ENCODE data around the gene LRRC34. TPM values are rescaled to one million over a fixed set of nuclear protein-coding genes. Genes with fewer than 3 reads are reported as not detected.
A peak's percentile ranks its signal among the peaks of the same experiment; 100 is the strongest.

LRRC34 gene
- total and polyA plus RNA-seq, 9 of the 15 experiments (the other 6 are each of a cell fraction or from before 2014, with no cell fraction given), result 0.17 to 0.30 TPM; not detected in 7

DNA sequence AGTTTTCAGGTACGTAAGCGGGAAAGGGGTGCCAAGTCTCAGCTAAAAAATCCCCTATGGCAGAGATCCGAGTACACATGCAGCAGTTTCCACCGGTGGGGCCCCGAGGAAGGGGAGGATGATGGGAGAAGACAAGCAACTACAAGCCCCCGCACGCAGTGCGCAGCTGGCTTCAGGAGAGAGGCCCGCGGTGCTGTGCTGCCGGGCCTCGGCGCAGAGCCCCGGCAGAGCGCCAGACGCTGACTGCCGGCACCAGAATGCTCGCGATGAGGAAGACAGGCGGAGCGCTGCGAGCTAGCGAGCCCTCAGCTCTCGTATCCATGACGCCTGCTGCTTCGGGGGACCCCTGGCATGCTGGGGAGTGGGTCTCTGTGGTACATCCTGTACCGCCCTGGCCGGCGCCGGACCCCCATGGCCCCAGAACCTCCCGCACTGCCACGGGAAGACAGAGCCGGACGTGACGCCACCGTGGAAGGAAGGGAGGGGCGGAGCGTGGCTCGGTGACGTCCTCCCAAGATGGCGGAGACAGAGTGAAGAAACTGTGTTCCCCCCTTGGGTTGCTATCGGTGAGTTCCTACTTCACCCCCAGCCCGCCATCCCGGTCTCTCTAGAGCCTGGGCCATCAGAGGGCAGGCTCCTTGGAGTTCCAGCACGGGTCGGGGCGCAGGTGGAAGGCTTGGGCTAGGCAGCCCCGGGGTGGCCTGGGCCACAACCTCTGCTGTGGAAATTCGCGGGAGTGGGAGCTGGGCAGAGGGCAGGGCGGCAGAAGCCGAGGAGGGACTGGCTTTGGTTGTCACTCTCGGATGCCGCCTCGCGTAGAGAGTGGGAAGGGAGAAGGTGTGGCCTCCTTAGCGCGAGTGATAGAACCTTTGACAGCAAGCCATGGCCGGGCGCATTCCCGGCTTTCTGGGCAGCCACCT lies 39.5 kb downstream of the LRRC34 start, which contains the start of gene MYNN (continued):
- TF ChIP-seq, protein P1, sequence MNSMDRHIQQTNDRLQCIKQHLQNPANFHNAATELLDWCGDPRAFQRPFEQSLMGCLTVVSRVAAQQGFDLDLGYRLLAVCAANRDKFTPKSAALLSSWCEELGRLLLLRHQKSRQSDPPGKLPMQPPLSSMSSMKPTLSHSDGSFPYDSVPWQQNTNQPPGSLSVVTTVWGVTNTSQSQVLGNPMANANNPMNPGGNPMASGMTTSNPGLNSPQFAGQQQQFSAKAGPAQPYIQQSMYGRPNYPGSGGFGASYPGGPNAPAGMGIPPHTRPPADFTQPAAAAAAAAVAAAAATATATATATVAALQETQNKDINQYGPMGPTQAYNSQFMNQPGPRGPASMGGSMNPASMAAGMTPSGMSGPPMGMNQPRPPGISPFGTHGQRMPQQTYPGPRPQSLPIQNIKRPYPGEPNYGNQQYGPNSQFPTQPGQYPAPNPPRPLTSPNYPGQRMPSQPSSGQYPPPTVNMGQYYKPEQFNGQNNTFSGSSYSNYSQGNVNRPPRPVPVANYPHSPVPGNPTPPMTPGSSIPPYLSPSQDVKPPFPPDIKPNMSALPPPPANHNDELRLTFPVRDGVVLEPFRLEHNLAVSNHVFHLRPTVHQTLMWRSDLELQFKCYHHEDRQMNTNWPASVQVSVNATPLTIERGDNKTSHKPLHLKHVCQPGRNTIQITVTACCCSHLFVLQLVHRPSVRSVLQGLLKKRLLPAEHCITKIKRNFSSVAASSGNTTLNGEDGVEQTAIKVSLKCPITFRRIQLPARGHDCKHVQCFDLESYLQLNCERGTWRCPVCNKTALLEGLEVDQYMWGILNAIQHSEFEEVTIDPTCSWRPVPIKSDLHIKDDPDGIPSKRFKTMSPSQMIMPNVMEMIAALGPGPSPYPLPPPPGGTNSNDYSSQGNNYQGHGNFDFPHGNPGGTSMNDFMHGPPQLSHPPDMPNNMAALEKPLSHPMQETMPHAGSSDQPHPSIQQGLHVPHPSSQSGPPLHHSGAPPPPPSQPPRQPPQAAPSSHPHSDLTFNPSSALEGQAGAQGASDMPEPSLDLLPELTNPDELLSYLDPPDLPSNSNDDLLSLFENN (IDR thresholded peaks at IDR 0.05; ENCODE audit: low read depth in 2 of 2, low read length in 2 of 2), result no peak; a peak in 1 of 4 replicates
- no peak for TF ChIP-seq ZNF12 (CRISPR knock-in tag; IDR thresholded peaks at IDR 0.05)
- TF ChIP-seq TEAD1 (CRISPR knock-in tag; IDR thresholded peaks at IDR 0.05), result peak in 1 of 2 experiments; percentile 72; a peak in 2 of 4 replicates
- no peak for TF ChIP-seq ZFP36 (IDR thresholded peaks at IDR 0.05; ENCODE audit: low read depth, low read length, partially characterized antibody)
- TF ChIP-seq NCOR1 (IDR thresholded peaks at IDR 0.05), result peak; percentile 43
- TF ChIP-seq COPS2 (conservative IDR thresholded peaks at IDR 0.05), result no peak
- peak; percentile 93 for TF ChIP-seq GABPA (tag; conservative IDR thresholded peaks at IDR 0.05; ENCODE audit: low read depth)
- TF ChIP-seq CREBBP (IDR thresholded peaks at IDR 0.05; ENCODE audit: low read depth, low read length), result no peak
- TF ChIP-seq ZNF584 (CRISPR knock-in tag; IDR thresholded peaks at IDR 0.05; ENCODE audit: low read depth), result no peak; the same call in 1 of the 2 replicates
- TF ChIP-seq E2F3 (CRISPR knock-in tag; IDR thresholded peaks at IDR 0.05), result peak; percentile 63; the same call in 1 of the 2 replicates
- TF ChIP-seq, protein P2, sequence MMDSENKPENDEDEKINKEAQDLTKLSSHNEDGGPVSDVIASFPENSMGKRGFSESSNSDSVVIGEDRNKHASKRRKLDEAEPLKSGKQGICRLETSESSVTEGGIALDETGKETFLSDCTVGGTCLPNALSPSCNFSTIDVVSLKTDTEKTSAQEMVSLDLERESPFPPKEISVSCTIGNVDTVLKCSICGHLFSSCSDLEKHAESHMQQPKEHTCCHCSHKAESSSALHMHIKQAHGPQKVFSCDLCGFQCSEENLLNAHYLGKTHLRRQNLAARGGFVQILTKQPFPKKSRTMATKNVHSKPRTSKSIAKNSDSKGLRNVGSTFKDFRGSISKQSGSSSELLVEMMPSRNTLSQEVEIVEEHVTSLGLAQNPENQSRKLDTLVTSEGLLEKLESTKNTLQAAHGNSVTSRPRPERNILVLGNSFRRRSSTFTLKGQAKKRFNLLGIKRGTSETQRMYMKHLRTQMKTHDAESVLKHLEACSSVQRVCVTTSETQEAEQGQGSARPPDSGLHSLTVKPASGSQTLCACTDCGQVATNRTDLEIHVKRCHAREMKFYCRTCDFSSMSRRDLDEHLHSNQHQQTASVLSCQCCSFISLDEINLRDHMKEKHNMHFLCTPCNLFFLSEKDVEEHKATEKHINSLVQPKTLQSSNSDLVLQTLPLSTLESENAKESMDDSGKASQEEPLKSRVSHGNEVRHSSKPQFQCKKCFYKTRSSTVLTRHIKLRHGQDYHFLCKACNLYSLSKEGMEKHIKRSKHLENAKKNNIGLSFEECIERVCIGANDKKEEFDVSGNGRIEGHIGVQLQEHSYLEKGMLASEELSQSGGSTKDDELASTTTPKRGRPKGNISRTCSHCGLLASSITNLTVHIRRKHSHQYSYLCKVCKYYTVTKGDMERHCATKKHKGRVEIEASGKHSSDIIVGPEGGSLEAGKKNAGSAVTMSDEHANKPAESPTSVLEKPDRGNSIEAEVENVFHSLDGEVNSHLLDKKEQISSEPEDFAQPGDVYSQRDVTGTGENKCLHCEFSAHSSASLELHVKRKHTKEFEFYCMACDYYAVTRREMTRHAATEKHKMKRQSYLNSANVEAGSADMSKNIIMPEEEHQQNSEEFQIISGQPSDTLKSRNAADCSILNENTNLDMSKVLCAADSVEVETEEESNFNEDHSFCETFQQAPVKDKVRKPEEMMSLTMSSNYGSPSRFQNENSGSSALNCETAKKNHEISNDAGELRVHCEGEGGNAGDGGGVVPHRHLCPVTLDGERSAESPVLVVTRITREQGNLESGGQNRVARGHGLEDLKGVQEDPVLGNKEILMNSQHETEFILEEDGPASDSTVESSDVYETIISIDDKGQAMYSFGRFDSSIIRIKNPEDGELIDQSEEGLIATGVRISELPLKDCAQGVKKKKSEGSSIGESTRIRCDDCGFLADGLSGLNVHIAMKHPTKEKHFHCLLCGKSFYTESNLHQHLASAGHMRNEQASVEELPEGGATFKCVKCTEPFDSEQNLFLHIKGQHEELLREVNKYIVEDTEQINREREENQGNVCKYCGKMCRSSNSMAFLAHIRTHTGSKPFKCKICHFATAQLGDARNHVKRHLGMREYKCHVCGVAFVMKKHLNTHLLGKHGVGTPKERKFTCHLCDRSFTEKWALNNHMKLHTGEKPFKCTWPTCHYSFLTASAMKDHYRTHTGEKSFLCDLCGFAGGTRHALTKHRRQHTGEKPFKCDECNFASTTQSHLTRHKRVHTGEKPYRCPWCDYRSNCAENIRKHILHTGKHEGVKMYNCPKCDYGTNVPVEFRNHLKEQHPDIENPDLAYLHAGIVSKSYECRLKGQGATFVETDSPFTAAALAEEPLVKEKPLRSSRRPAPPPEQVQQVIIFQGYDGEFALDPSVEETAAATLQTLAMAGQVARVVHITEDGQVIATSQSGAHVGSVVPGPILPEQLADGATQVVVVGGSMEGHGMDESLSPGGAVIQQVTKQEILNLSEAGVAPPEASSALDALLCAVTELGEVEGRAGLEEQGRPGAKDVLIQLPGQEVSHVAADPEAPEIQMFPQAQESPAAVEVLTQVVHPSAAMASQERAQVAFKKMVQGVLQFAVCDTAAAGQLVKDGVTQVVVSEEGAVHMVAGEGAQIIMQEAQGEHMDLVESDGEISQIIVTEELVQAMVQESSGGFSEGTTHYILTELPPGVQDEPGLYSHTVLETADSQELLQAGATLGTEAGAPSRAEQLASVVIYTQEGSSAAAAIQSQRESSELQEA (IDR thresholded peaks at IDR 0.05; ENCODE audit: low read depth), result no peak
- TF ChIP-seq RCOR1 (IDR thresholded peaks at IDR 0.05; ENCODE audit: borderline replicate concordance in 1 of 2, low read depth in 2 of 2, low read length in 2 of 2), result no peak
- no peak for TF ChIP-seq GATAD2B (IDR thresholded peaks at IDR 0.05; ENCODE audit: borderline replicate concordance)
- TF ChIP-seq ZNF274 (IDR thresholded peaks at IDR 0.05; ENCODE audit: borderline replicate concordance, low read depth, low read length), result no peak
- no peak for TF ChIP-seq ZSCAN29 (IDR thresholded peaks at IDR 0.05)
- TF ChIP-seq ZFPM2 (CRISPR knock-in tag; IDR thresholded peaks at IDR 0.05), result no peak
